A549 treated with GW870086 at 1 μM for 4 hours (cell line): ENCODE data around the gene RHBDD3. TPM values are rescaled to one million over a fixed set of nuclear protein-coding genes. Genes with fewer than 3 reads are reported as not detected.

Source experiments
- total RNA-seq: library from RNA; stranded (reverse); fragments of 200-300 nt; extraction: Qiagen RNA extraction; gene quantifications from 5 replicates; pipeline ENCODE4 v1.2.3, GENCODE V29; 2022; ENCODE audit warnings: low read depth

RHBDD3 gene
- 22.1 to 29.3 TPM (median 28.0 TPM) in 5 replicates for total RNA-seq

GRCh38 chr22:29267858-29268510 lies at the start of gene RHBDD3, which contains the start of gene EWSR1:
TSS of gene RHBDD3 (minus strand) at chr22:29267981. CDS start at chr22:29265626, 2,355 bp downstream.
TSS of gene EWSR1 (plus strand) at chr22:29268268. CDS start at chr22:29268337, 69 bp downstream.

GRCh38 chr22:29315286-29316140 lies 47.7 kb upstream of the RHBDD3 start, which contains the start of gene RASL10A:
TSS of gene RASL10A (minus strand) at chr22:29315697. CDS start at chr22:29315246, 451 bp downstream.

GRCh38 chr22:29306175-29306834 lies 38.5 kb upstream of the RHBDD3 start, which contains the start of gene GAS2L1:
TSS of gene GAS2L1 (plus strand) at chr22:29306650. CDS start at chr22:29308106, 1,456 bp downstream.

Other genes starting within 250 kb of the RHBDD3 start
- gene C22orf31, start 206.2 kb downstream of the RHBDD3 start, total RNA-seq: not detected in 5 replicates
- gene KREMEN1, start 194.9 kb downstream of the RHBDD3 start, total RNA-seq: 2.7 to 4.7 TPM (median 4.3 TPM) in 5 replicates
- gene EMID1, start 62.1 kb downstream of the RHBDD3 start, total RNA-seq: 0.23 to 0.74 TPM (median 0.45 TPM) in 5 replicates
- 203 to 223 TPM (median 213 TPM) in 5 replicates for gene EWSR1, start 287 bp upstream of the RHBDD3 start, total RNA-seq
- gene GAS2L1, start 38.7 kb upstream of the RHBDD3 start, total RNA-seq: 24.7 to 37.0 TPM (median 34.7 TPM) in 5 replicates
- gene RASL10A, start 47.7 kb upstream of the RHBDD3 start, total RNA-seq: 0.36 to 0.62 TPM (median 0.52 TPM) in 3 of 5 replicates, not detected in the others
- gene AP1B1, start 120.6 kb upstream of the RHBDD3 start, total RNA-seq: 23.6 to 27.7 TPM (median 25.8 TPM) in 5 replicates
- gene RFPL1, start 170.6 kb upstream of the RHBDD3 start, total RNA-seq: not detected in 5 replicates
- gene NEFH, start 212.2 kb upstream of the RHBDD3 start, total RNA-seq: 0.05 to 0.14 TPM (median 0.10 TPM) in 5 replicates